Peyer's patch (tissue), 4 donors: Measurements from ENCODE around the gene KRTAP21-2. TPM values are rescaled to one million over a fixed set of nuclear protein-coding genes. Genes with fewer than 3 reads are reported as not detected.

Experiments used
- DNase-seq, 3 donors: peaks; one replicate each; pipeline ENCODE4 v3.0.0-alpha.2; 2017 to 2019
- H3K27ac ChIP-seq, 4 donors: fragments of 200-600 bp; sonication (generic); one replicate each; pipeline ENCODE4 v1.5.1; 2016 to 2019
- H3K27me3 ChIP-seq, 2 donors: fragments of 200-600 bp; sonication (generic); one replicate each; pipeline ENCODE4 v1.5.1; 2019
- H3K36me3 ChIP-seq, 3 donors: fragments of 200-600 bp; sonication (generic); one replicate each; pipeline ENCODE4 v1.5.1; 2016 to 2019
- H3K4me1 ChIP-seq, 4 donors: fragments of 200-600 bp; sonication (generic); one replicate each; pipeline ENCODE4 v1.5.1; 2016 to 2019
- H3K4me3 ChIP-seq, 4 donors: fragments of 200-600 bp; sonication (generic); 1 replicate in 3 of 4; 2 replicates in 1 of 4; pipeline ENCODE4 v1.5.1; 2016 to 2019; ENCODE audit warnings: mild to moderate bottlenecking in 1 of 4
- H3K9me3 ChIP-seq, 4 donors: fragments of 200-600 bp; sonication (generic); one replicate each; pipeline ENCODE4 v1.5.1; 2016 to 2019; ENCODE audit warnings: mild to moderate bottlenecking in 1 of 4
- CTCF ChIP-seq, 6 experiments: fragments of 450-650 bp in 4 of 6; fragments of 200-600 bp in 2 of 6; sonication (generic) in 1 of 6; IDR thresholded peaks; one replicate each; pipeline ENCODE4 v1.5.1; 2017 to 2019; ENCODE audit warnings: antibody characterized with exemption in 6 of 6, mild to moderate bottlenecking in 3 of 6, moderate library complexity in 1 of 6
- POLR2A ChIP-seq, 2 donors: fragments of 450-650 bp; IDR thresholded peaks; one replicate each; pipeline ENCODE4 v1.5.1; 2017; ENCODE audit warnings: antibody characterized with exemption in 2 of 2, mild to moderate bottlenecking in 2 of 2, moderate library complexity in 2 of 2
- total RNA-seq, 4 donors: library from RNA; depleted of rRNA; stranded (reverse); fragments of >200 nt; gene quantifications; one replicate each; pipeline ENCODE4 v1.1.0, GENCODE V29; 2016

The KRTAP21-2 gene
- total RNA-seq, 4 donors from 2014 or later = not detected

GRCh38 chr21:30718239-30718909, 28.7 kb downstream of the KRTAP21-2 start, which contains the start of gene KRTAP21-3:
Gene KRTAP21-3 (minus strand): TSS chr21:30718777. CDS start chr21:30718759, 18 bp downstream.
- no peaks in the 10 kb centered on the region for H3K4me1 ChIP-seq
- no peaks in the 10 kb centered on the region for H3K27me3 ChIP-seq
- DNase-seq = no peak
- H3K4me3 ChIP-seq = no peak within 1 kb of the TSS
- TF ChIP-seq CTCF (IDR thresholded peaks at IDR 0.05) (no peak), POLR2A (IDR thresholded peaks at IDR 0.05) (no peak)
- H3K36me3 ChIP-seq = no peaks in the 10 kb centered on the region
- H3K27ac ChIP-seq = no peak within 1 kb of the TSS
- H3K9me3 ChIP-seq = no peaks in the 10 kb centered on the region

- H3K9me3 ChIP-seq = no peaks in the 10 kb centered on the region
- no peaks in the 10 kb centered on the region for H3K4me1 ChIP-seq
- H3K27ac ChIP-seq = no peak overlapping the region
- no peak overlapping the region for H3K4me3 ChIP-seq
- no peak for DNase-seq
- H3K27me3 ChIP-seq = no peaks in the 10 kb centered on the region
- TF ChIP-seq POLR2A (IDR thresholded peaks at IDR 0.05) (no peak), CTCF (IDR thresholded peaks at IDR 0.05) (no peak)
- no peaks in the 10 kb centered on the region for H3K36me3 ChIP-seq
Measured at GRCh38 chr21:30717105-30717504, 30.0 kb downstream of the KRTAP21-2 start.

- Histone ChIP-seq H3K9me3 (no peaks in the 10 kb centered on the region), H3K27ac (no peak overlapping the region)
Measured at GRCh38 chr21:30714946-30715345, 32.1 kb downstream of the KRTAP21-2 start.

GRCh38 chr21:30714456-30714855, 32.6 kb downstream of the KRTAP21-2 start:
- Histone ChIP-seq H3K27ac (no peak overlapping the region), H3K36me3 (no peaks in the 10 kb centered on the region), H3K27me3 (no peaks in the 10 kb centered on the region), H3K4me1 (no peaks in the 10 kb centered on the region), H3K9me3 (no peaks in the 10 kb centered on the region), H3K4me3 (no peak overlapping the region)
- no peak for DNase-seq
- TF ChIP-seq POLR2A (IDR thresholded peaks at IDR 0.05) = no peak
- TF ChIP-seq CTCF (IDR thresholded peaks at IDR 0.05) = no peak

More at GRCh38 chr21:30714946-30715345, 32.1 kb downstream of the KRTAP21-2 start:
- Histone ChIP-seq H3K4me1 (no peaks in the 10 kb centered on the region), H3K36me3 (no peaks in the 10 kb centered on the region), H3K4me3 (no peak overlapping the region), H3K27me3 (no peaks in the 10 kb centered on the region)
- DNase-seq = no peak
- TF ChIP-seq POLR2A (IDR thresholded peaks at IDR 0.05) = no peak
- no peak for TF ChIP-seq CTCF (IDR thresholded peaks at IDR 0.05)

GRCh38 chr21:30713766-30714165, 33.3 kb downstream of the KRTAP21-2 start:
- H3K36me3 ChIP-seq = no peaks in the 10 kb centered on the region
- TF ChIP-seq POLR2A (IDR thresholded peaks at IDR 0.05) (no peak), CTCF (IDR thresholded peaks at IDR 0.05) (no peak)
- DNase-seq = no peak
- no peaks in the 10 kb centered on the region for H3K9me3 ChIP-seq
- H3K4me3 ChIP-seq = no peak overlapping the region
- H3K4me1 ChIP-seq = no peaks in the 10 kb centered on the region
- no peaks in the 10 kb centered on the region for H3K27me3 ChIP-seq
- no peak overlapping the region for H3K27ac ChIP-seq
